Activated naive CD4-positive, alpha-beta T cell (primary cell): ENCODE data around the gene NUDT19.
"Not testable (repeated sequence)": the region's sequence is repeated elsewhere in the genome, so short reads cannot be mapped to it uniquely, and the experiment has no call there.

ENCODE experiments used
- DNase-seq, 4 experiments: peaks; one replicate each; lab custom pipeline; 2025; lab: John Stamatoyannopoulos, UW

Gene NUDT19

GRCh38 chr19:32711747-32712146, 20.1 kb downstream of the NUDT19 start:
- DNase-seq: no peak

- not testable (repeated sequence) for DNase-seq
Observed at GRCh38 chr19:32716203-32716602, 24.6 kb downstream of the NUDT19 start.

- no peak for DNase-seq
Observed at GRCh38 chr19:32717496-32717895, 25.9 kb downstream of the NUDT19 start.

- no peak for DNase-seq
Observed at GRCh38 chr19:32718286-32718685, 26.7 kb downstream of the NUDT19 start.

- no peak for DNase-seq
Observed at GRCh38 chr19:32719611-32720059, 28.0 kb downstream of the NUDT19 start, which contains the start of gene TDRD12. TDRD12 (plus strand) TSS chr19:32719767; CDS start chr19:32720073, 306 bp downstream.

- no peak for DNase-seq
Observed at GRCh38 chr19:32720216-32720935, 28.8 kb downstream of the NUDT19 start.

- no peak for DNase-seq
Observed at GRCh38 chr19:32720936-32721250, 29.3 kb downstream of the NUDT19 start.

- DNase-seq: no peak
Observed at GRCh38 chr19:32735936-32736335, 44.3 kb downstream of the NUDT19 start.

- no peak for DNase-seq
Observed at GRCh38 chr19:32743021-32743420, 51.4 kb downstream of the NUDT19 start.

GRCh38 chr19:32743447-32743846, 51.8 kb downstream of the NUDT19 start:
- DNase-seq: no peak

- DNase-seq: no peak
Observed at GRCh38 chr19:32744555-32745325, 53.1 kb downstream of the NUDT19 start.

- DNase-seq: not testable (repeated sequence)
Observed at GRCh38 chr19:32745594-32746251, 54.1 kb downstream of the NUDT19 start.

GRCh38 chr19:32746631-32747196, 55.1 kb downstream of the NUDT19 start:
- DNase-seq: not testable (repeated sequence)

GRCh38 chr19:32748497-32748896, 56.9 kb downstream of the NUDT19 start:
- DNase-seq: no peak

GRCh38 chr19:32748948-32749347, 57.3 kb downstream of the NUDT19 start:
- DNase-seq: no peak

- DNase-seq: no peak
Observed at GRCh38 chr19:32749361-32749760, 57.7 kb downstream of the NUDT19 start.

- DNase-seq: no peak
Observed at GRCh38 chr19:32750441-32751055, 58.9 kb downstream of the NUDT19 start.

- no peak for DNase-seq
Observed at GRCh38 chr19:32751066-32751465, 59.4 kb downstream of the NUDT19 start.

GRCh38 chr19:32757189-32757588, 65.6 kb downstream of the NUDT19 start:
- DNase-seq: no peak
